H1 (cell line): Measurements from ENCODE around the gene ZNF184. TPM values are rescaled to one million over a fixed set of nuclear protein-coding genes. Genes with fewer than 3 reads are reported as not detected.

Experiments used
- BACH1 ChIP-seq: IDR thresholded peaks from 2 replicates; pipeline ENCODE4 v1.6.1; 2012; ENCODE audit warnings: low read length, improper control_type of control experiment
- CBX5 ChIP-seq: fragments of 300-800, 300-1000 bp; sonication (generic); IDR thresholded peaks from 2 replicates; pipeline ENCODE4 v1.7.1; 2016; ENCODE audit warnings: antibody characterized with exemption, low read length, low read depth
- CHD7 ChIP-seq: fragments of 300-600 bp; sonication (generic); IDR thresholded peaks from 2 replicates; pipeline ENCODE4 v1.7.1; 2012; ENCODE audit warnings: low read length, moderate library complexity, mild to moderate bottlenecking, inconsistent platforms; ENCODE audit not compliant: insufficient replicate concordance
- GABPA ChIP-seq: IDR thresholded peaks from 2 replicates; pipeline ENCODE4 v1.6.1; 2011; ENCODE audit warnings: mild to moderate bottlenecking, low read length, moderate library complexity, borderline replicate concordance; ENCODE audit not compliant: insufficient read depth
- MAFK ChIP-seq: IDR thresholded peaks from 2 replicates; pipeline ENCODE4 v1.6.1; 2012; ENCODE audit warnings: low read depth, mild to moderate bottlenecking, improper control_type of control experiment, low read length
- NANOG ChIP-seq: IDR thresholded peaks from 2 replicates; pipeline ENCODE4 v1.6.1; 2011; ENCODE audit warnings: low read length, low read depth, mild to moderate bottlenecking, inconsistent platforms; ENCODE audit not compliant: insufficient read depth, poor library complexity, severe bottlenecking
- SRF ChIP-seq: IDR thresholded peaks from 2 replicates; pipeline ENCODE4 v1.6.1; 2011; ENCODE audit warnings: mild to moderate bottlenecking, low read depth, low read length, moderate library complexity
- USF2 ChIP-seq: IDR thresholded peaks from 2 replicates; pipeline ENCODE4 v1.6.1; 2011; ENCODE audit warnings: low read length, improper control_type of control experiment
- polyA plus RNA-seq, 7 experiments: library from polyadenylated mRNA; depleted of rRNA in 3 of 7; stranded (reverse) in 5 of 7; unstranded in 2 of 7; fragments of >200 nt in 5 of 7; fragments of 200-250 nt in 2 of 7; gene quantifications; 1 replicate in 5 of 7; 2 replicates in 1 of 7; 4 replicates in 1 of 7; pipeline versions ENCODE4 v1.2.1 to v1.2.3, GENCODE V29; 2011 to 2013; ENCODE audit warnings: missing spikeins in 2 of 7, mixed read lengths in 2 of 7
- total RNA-seq: library from RNA; stranded (reverse); fragmentation: NEBNext Ultra II Directional; extraction: Animal tissue kit (Norgen Biotek cat#: 25700); gene quantifications from 2 replicates; pipeline ENCODE4 v1.2.1, GENCODE V29; 2021

ZNF184 gene
- total and polyA plus RNA-seq, 2 of the 8 experiments (the other 6 are each of a cell fraction or from before 2014, with no cell fraction given) = 1.9 to 12.3 TPM

- TF ChIP-seq NANOG = peak; percentile 67
- TF ChIP-seq MAFK = no peak
- no peak for TF ChIP-seq CHD7
- TF ChIP-seq BACH1 = no peak
- no peak for TF ChIP-seq USF2
- no peak for TF ChIP-seq SRF
- TF ChIP-seq GABPA = peak; percentile 78; the same call in 1 of the 2 replicates
- TF ChIP-seq CBX5 = no peak
Measured at GRCh38 chr6:27472617-27473400, at the start of gene ZNF184 (continued).
